KOPT-K1 (cell line): ENCODE measurements around the gene CIROP.

Source experiments
- H3K27ac ChIP-seq: fragments of 200-600 bp; sonication (generic); 2 replicates; pipeline ENCODE4 v1.5.1; 2016; ENCODE audit warnings: antibody characterized with exemption, mild to moderate bottlenecking, low read depth, low read length; ENCODE audit not compliant: poor library complexity, severe bottlenecking
- H3K36me3 ChIP-seq: fragments of 200-600 bp; sonication (generic); 2 replicates; pipeline ENCODE4 v1.5.1; 2017; ENCODE audit warnings: antibody characterized with exemption, mild to moderate bottlenecking, low read length, moderate library complexity; ENCODE audit not compliant: insufficient read depth
- H3K9me3 ChIP-seq: fragments of 200-600 bp; sonication (generic); 2 replicates; pipeline ENCODE4 v1.5.1; 2017; ENCODE audit warnings: antibody characterized with exemption, low read length, mild to moderate bottlenecking; ENCODE audit not compliant: insufficient read depth, poor library complexity, severe bottlenecking

Gene CIROP

GRCh38 chr14:23074906-23075305 lies 29.9 kb downstream of the CIROP start:
- Histone ChIP-seq H3K9me3 (no peaks in the 10 kb centered on the region), H3K36me3 (peaks cover 79% of the 10 kb centered on the region), H3K27ac (no peak overlapping the region)

- H3K9me3 ChIP-seq, result no peaks in the 10 kb centered on the region
- H3K36me3 ChIP-seq, result peaks cover 79% of the 10 kb centered on the region
- peak overlapping the region; percentile 86 for H3K27ac ChIP-seq
These were observed 32.8 kb downstream of the CIROP start for GRCh38 chr14:23071921-23072539.

GRCh38 chr14:23071244-23071920 lies 33.4 kb downstream of the CIROP start:
- Histone ChIP-seq H3K36me3 (peaks cover 79% of the 10 kb centered on the region), H3K27ac (peak overlapping the region; percentile 86)

GRCh38 chr14:23070262-23071129 lies 34.3 kb downstream of the CIROP start:
- Histone ChIP-seq H3K9me3 (no peaks in the 10 kb centered on the region), H3K27ac (peak overlapping the region; percentile 86), H3K36me3 (peaks cover 79% of the 10 kb centered on the region)

More at GRCh38 chr14:23071244-23071920, 33.4 kb downstream of the CIROP start:
- H3K9me3 ChIP-seq, result no peaks in the 10 kb centered on the region

DNA sequence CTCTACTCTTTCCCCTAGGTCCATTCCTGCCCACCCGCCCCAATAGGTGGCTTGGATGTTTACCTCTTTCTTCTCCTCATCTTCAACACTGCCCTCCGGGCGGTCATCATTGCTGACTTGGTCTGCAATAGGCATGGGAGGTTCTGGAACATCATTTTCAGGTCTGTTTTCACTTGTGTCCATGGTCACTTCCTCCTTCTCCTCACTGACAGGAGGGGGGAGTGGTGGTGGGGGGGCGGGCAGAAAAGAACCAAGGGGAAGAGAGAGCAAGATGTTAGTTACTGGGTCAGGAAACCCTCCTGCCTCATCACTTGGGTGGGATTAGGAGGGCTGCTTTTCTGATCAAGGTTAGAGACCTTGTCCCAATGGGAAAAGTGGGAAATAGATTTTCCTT lies 35.4 kb downstream of the CIROP start:
- Histone ChIP-seq H3K27ac (no peak overlapping the region), H3K36me3 (peaks cover 79% of the 10 kb centered on the region), H3K9me3 (no peaks in the 10 kb centered on the region)

GRCh38 chr14:23068789-23069412 lies 35.9 kb downstream of the CIROP start:
- Histone ChIP-seq H3K27ac (no peak overlapping the region), H3K9me3 (no peaks in the 10 kb centered on the region), H3K36me3 (peaks cover 79% of the 10 kb centered on the region)

DNA sequence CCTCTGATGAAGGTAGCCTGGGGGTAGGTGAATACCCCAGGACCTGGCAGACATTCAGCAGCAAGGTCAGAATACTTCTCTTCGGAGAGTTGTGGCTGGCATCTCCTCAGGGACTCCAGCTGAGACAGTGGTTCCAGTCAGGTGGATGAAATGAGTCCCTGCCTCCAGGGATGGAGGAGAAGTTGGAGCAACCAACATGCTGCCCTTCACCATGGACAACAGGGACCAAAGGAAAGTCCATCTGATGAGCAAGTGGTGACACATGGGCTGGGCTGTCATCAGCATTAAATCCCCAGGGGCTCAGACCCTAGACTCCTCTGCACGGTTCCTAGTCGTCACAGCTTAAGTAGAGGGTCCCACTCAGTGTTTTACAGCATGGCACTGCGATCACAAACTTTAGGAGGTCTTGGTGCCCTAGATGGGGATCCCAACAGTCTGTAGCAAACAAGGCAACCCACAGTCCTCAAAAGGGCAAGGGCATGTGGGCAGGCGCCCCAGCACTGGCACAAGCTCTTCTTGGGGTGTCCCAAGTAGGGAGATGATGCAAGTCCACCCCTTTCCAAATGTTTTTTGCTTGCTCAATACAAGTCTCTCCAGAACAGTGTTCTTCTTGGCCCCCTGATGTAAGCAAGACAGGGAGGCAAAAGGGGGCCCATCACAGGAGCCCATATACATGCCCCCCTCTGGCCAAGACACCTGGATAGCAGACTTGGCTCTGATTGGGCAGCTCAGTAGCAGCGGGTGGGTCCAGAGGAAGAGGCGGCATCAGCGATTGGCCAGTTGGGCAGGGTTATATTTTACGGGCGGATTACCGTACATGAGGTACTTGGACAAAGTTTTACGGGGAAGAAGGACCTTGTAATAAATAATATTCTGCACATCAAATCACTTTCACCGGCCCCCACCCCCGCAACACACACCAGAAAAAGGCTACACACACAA lies 36.7 kb downstream of the CIROP start:
- Histone ChIP-seq H3K27ac (no peak overlapping the region), H3K36me3 (peaks cover 83% of the 10 kb centered on the region), H3K9me3 (no peaks in the 10 kb centered on the region)

DNA sequence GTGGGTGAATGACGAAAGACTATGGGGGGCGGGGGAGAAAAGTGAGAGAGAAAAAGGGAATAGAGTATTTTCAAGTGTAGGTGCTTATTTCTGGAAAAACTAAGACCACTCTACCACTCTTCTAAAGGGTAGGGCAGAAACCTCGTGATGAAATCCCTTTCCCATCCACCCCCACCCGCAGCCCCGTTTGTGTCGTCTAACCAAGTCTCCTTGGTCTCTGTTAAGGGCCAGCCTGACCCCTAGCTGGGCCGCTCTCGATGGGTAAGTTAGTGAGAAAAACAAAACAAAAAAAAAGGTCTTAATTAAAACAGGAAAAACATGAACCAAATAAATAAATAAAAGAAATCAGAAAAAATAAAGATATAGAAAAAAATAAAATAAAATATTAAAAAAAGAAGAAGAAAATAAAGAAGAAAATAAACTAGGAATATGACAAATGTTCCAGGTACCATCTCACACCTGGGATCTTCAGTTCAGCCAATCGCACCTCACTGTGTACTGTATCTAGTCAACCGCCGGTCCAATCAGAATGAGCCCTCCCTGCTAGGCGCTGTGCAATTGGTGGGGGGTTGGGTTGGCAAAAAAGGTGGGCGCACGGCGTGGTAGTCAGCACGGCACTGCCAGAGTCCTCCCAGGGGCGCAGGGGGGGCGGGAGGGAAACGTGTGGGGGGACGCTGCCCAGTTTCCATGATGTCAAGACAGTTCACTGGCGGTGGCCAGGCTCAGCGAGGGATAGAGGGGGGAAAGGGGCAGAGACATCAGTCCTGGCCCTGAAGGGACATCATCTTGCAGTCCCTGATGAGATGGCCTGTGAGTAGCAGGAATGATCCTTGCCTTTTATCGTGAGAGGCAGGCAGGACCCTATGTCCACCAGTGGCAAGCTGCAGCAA lies 37.7 kb downstream of the CIROP start:
- Histone ChIP-seq H3K27ac (no peak overlapping the region), H3K36me3 (peaks cover 83% of the 10 kb centered on the region), H3K9me3 (no peaks in the 10 kb centered on the region)

- Histone ChIP-seq H3K27ac (no peak overlapping the region), H3K9me3 (no peaks in the 10 kb centered on the region), H3K36me3 (peaks cover 85% of the 10 kb centered on the region)
These were observed 38.4 kb downstream of the CIROP start for GRCh38 chr14:23066368-23066767.

DNA sequence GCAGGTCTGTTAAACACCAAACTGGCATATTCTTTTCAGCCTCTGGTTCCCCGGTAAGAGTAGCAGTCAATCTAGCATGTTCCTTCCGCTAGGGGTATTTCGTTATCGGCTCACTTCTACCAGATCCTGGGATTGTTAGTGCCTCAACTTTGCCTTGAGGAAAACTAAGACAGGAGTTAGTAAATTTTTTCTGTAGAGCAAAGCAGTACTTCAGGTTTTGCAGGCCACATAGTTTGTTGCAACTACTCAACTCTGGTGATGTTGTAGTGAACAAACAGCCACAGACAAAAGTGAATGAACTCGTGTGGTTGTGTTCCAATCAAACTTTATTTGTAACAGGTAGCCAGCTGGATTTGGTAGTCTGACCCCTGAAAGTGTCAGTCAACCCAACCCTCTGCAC lies 41.2 kb downstream of the CIROP start:
- H3K27ac ChIP-seq, result no peak overlapping the region
- H3K36me3 ChIP-seq, result peaks cover 97% of the 10 kb centered on the region
- no peaks in the 10 kb centered on the region for H3K9me3 ChIP-seq

DNA sequence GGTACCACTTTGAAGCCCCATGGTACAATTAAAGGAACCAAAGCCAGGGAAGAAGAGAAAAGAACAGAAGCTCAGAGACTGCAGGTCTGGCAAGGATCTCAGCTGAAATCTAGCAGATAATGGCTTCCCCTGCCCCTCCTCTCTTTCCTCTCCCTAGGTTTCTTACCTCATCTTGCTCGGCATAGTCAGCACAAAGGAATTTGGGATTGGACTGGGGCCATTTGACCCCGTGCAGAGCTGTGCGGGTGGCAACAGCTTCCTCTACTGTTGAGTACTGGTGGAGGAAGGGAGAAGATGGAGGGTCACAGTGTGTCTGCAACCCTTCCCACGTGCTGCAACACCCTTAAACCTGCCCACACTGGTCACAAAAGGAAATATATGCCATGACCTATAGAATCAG lies 42.8 kb downstream of the CIROP start:
- H3K27ac ChIP-seq, result no peak overlapping the region
- H3K36me3 ChIP-seq, result peaks cover 86% of the 10 kb centered on the region
- H3K9me3 ChIP-seq, result no peaks in the 10 kb centered on the region

DNA sequence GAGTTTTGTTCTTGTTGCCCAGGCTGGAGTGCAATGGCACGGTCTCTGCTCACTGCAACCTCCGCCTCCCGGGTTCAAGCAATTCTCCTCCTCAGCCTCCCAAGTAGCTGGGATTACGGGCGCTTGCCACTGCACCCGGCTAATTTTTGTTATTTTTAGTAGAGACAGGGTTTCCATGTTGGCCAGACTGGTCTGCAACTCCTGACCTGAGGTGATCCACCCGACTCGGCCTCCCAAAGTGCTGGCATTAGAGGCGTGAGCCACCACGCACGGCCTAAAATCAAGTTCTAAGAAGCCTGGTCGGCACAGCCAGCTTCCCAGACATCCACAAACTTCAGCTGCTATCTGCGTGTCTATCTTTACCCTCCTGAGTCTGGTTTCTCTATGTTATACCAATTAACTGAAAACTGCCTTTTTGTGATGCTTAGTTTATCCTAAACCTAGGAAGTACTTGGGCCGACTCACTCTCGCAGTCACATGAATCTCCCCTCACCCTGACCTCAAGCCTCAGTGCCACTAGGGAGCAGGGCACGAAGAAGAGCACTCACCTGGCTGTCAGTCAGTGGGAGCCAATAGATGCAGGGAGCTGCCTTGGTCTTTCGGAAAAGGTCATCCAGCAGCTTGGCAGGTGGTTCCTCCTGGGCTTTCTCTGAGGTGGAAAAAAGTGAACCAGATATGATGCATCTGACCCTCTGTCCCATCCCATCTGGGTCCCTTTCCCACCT lies 44.1 kb downstream of the CIROP start:
- H3K36me3 ChIP-seq, result peaks cover 73% of the 10 kb centered on the region
- H3K27ac ChIP-seq, result no peak overlapping the region
- no peaks in the 10 kb centered on the region for H3K9me3 ChIP-seq
